GM19328 (cell line): ENCODE results near the gene BRICD5.

Source experiments
- ATAC-seq: cut with Tn5 transposase; IDR thresholded peaks from one replicate; pipeline ENCODE4 v1.9.1; 2021; ENCODE audit warnings: mild to moderate bottlenecking, moderate library complexity; ENCODE audit not compliant: unreplicated experiment

Gene BRICD5

GRCh38 chr16:2166263-2167067 lies 44.2 kb downstream of the BRICD5 start:
- no peak for ATAC-seq

GRCh38 chr16:2165861-2166260 lies 44.8 kb downstream of the BRICD5 start:
- no peak for ATAC-seq

- no peak for ATAC-seq
Observed at GRCh38 chr16:2163211-2163881, 47.3 kb downstream of the BRICD5 start.

- no peak for ATAC-seq
Observed at GRCh38 chr16:2162676-2163118, 48.0 kb downstream of the BRICD5 start.

GRCh38 chr16:2161911-2162310 lies 48.8 kb downstream of the BRICD5 start:
- ATAC-seq: no peak

GRCh38 chr16:2160915-2161551 lies 49.6 kb downstream of the BRICD5 start:
- ATAC-seq: no peak
